Esophagus muscularis mucosa (tissue), 3 donors: Measurements from ENCODE around the gene TRABD2A.
"Not testable (repeated sequence)": the region's sequence is repeated elsewhere in the genome, so short reads cannot be mapped to it uniquely, and the experiment has no call there.

Experiments
- CTCF ChIP-seq, 3 experiments: fragments of 200-600 bp in 2 of 3; fragments of 450-650 bp in 1 of 3; sonication (generic) in 2 of 3; IDR thresholded peaks; one replicate each; pipeline ENCODE4 v1.5.1; 2017 to 2019; ENCODE audit warnings: antibody characterized with exemption in 3 of 3, mild to moderate bottlenecking in 2 of 3, moderate library complexity in 1 of 3
- POLR2AphosphoS5 ChIP-seq, 2 donors: sonication (generic); formaldehyde crosslinking; IDR thresholded peaks; one replicate each; pipeline ENCODE4 v1.6.1; 2017; ENCODE audit warnings: antibody characterized with exemption in 2 of 2

- TF ChIP-seq CTCF, POLR2AphosphoS5 (IDR thresholded peaks at IDR 0.05): not testable (repeated sequence)
Observed at GRCh38 chr2:84773562-84773961, 107.3 kb downstream of the TRABD2A start.
